Measurements from ENCODE around the gene TTC27.

Gene TTC27

DNA sequence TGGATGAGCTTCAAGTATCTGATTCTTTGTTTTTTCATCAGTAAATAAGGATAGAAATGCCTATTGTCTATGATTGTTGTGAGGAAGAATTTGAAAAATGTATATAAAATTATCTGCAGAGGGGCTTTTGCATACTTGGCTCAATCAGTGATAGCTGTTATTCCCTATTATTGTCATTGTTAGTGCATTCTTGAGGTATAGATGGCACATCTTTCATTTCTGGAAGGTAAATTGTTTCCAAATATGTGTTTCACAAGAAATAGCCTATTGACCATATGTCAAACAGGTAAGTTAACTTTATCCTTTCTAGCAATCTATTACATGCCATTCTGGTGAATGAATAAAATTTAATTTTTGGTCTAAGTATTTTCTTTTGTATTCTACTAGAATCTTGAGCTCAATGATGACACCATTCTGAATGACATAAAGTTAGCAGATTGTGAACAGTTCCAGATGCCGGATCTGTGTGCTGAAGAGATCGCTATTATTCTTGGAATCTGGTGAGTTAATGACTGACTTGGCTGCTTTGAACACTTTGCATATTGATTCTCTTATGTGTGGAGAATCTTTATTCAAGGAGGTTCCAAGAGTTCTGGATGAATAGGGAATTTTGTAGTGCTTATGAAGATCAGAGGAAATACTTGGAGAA, 44.2 kb downstream of the TTC27 start:
- no peak for DNase-seq

DNA sequence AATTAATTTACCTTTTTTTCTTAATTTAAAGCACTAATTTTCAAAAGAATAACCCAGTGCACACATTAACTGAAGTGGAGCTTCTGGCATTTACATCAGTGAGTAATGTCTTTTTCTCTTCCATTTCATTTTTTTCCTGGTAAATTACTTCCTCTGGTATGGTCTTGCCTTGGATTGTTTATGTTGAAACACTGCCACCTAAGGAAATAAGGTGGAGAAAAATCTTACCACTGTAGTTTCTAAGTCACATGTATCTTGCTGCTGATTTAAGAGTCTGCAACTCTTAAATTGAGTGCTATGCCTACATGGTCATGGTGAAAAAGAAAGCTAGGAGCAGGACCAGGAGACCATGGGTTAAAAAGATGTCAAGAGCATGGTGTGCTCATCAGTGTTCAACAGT, 51.0 kb downstream of the TTC27 start:
- DNase-seq = no peak

DNA sequence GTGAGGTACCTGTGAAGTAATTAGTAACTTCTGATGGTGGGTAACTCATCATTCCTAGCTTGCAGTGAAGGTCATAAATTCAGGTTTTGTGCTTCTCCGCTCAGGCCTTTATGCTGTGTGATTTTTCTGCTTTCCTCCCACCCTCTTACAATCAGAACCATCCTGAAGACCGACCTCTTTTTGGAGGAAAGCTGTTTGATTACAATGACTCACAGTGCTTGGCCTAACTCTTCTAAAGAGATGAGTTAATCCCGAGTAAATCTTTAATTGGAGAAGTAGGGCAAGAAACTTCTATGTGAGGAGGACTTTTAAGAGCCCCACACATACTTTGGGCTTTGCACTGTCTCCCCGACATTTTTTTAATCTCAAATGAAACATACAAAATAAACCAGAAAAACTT, 53.1 kb downstream of the TTC27 start:
- DNase-seq = no peak

DNA sequence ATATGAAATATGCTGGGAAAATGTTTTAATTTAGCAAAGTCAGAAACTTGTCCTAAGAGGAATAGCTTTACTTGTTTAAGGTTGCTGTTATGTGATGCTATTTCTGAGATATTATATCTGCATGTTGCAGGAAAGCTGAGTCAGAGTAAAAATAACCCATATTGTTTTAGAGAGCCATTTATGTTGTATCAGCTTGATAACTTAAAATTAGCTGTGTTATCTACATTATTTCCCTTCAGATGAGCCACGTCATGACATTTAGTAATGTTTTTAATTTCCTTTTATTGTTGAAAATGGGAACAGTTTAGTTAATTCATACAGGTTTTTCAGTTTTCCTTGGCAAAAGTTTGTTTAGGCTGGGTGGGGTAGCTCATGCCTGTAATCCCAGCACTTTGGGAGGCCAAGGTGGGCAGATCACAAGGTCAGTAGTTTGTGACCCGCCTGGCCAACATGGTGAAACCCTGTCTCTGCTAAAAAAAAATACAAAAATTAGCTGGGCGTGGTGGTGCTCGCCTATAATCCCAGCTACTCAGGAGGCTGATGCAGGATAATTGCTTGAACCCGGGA, 55.8 kb downstream of the TTC27 start:
- DNase-seq = no peak

DNA sequence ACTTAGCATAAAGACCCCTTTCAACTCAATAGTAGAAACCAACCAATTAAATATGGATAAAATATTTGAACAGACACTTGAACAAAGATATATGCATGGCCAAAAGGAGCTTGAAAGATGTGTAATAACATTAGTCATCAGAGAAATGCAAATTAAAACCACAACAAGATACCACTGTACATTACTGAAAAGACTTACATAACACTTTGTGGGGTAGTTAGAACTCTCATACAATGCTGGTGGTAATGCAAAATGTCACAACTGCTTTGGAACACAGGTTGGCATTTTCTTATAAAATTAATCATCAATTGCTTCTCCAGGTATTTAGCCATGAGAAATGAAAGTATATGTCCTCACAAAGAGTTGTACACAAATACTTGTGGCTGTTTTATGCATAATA, 60.7 kb downstream of the TTC27 start:
- no peak for DNase-seq

DNA sequence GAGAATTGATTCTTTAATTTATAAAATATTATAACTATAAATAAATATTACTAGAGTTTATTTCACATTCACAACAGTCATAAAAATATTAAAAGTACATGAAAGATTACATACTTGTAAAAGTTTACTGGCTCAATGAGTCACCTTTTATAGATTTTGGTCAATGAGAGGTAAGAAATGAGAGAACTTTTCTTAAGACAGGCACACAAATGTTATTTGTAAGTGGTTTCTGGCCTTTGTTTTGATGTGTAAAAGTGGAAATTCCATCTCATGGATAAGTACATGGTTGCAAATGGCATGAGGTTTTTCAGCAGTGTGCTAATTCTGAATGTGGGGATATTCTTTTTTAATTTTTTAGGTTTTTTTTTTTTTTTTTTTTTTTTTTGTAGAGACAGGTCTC, 63.8 kb downstream of the TTC27 start:
- DNase-seq = no peak

DNA sequence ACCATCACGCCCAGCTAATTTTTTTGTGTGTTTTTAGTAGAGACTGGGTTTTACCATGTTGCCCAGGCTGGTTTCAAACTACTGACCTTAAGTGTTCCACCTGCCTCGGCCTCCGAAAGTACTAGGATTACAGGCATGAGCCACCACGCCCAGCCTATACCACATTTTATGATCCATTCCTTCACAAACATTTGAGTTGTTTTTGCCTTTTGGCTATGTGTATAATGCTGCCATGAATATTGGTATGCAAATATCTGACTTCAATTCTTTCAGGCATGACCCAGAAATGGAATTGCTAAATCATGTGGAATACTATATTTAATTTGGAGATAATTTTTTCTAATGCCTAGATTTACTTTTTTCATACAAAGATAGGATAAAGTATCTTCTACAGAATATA, 68.6 kb downstream of the TTC27 start:
- no peak for DNase-seq

DNA sequence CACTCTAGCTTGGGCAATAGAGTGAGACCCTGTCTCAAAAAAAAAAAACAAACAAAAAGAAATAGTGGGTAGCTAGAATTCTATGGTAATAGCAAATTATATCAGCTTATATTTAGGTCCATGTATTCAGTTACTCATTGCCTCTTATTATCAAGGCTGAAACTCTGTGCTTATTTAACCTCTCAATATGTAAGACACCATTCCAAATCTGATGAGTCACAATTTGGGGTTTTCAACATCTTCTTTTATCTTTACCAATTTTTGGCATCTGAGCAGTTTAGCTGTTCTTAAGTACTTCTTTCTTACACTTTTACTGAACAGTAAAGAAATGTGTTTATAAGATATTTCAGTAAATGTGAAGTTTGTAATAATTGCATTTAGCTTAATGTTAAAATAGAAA, 69.3 kb downstream of the TTC27 start:
- no peak for DNase-seq

DNA sequence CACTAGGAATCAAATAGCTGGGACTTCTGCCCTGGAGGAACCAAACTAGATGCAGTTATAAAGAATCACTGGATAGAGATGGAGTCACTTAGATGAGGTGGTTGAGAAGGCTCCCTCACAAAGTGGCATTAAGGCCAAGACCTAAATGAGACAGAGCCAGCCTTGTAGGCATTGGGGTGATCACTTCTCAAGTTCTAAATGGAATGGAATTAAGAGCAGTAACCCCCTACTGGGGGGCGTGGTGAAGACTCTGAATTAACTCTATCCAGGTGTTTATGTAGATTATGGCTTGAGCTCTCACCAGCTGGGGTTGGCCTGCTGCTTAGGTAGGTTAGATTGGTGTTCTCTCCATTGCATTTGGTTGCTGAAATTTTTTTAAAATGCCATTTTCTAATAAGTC, 71.3 kb downstream of the TTC27 start:
- no peak for DNase-seq

DNA sequence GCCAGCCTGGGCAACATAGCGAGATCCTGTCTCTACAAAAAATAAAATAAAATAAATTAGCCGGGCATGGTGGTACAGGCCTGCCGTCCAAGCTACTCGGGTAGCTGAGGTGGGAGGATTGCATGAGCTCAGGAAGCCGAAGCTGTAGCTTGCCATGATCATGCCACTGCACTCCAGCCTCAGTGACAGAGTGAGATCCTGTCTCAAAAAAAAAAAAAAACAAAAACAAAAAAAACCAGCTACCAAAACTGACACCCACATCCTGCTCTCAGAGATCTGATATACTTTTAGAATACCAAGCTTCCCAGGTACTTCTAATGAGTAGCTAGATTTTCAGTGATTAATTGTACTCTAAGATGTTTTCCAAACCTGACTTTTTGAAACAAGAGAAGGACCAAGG, 74.0 kb downstream of the TTC27 start:
- no peak for DNase-seq

DNA sequence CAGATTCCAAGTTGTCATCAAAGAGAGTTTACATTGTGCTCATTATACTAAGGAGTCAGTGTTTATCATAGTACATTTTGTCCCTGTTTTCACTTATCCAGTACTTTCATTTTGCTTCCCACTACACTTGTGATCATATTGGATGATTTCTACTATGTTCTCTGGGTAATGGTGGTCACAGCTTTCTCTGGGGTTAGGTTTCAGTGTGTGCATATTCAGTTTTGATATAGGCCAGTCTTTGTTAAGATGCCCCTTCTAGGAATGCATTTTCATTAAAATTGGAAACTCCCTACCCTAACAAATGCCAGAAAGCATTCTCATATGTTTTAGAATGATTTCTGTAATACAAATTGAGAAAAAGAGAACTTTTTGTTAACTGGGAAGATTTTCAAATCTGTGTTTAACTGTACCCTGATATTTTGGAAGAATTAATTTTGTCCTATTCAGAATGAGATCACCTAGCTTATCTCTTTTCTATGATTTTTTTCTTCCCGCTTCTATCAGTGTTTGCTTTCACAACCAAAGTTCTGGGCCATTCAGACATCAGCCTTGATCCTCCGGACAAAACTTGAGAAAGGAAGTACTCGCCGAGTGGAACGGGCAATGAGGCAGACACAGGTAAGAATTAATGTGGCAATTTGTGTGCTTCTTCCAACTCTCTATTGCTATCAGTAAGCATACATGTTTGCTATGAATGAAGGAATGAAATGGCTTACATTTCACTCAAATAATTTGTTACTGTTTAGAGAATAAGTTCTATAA, 74.6 kb downstream of the TTC27 start:
- DNase-seq = no peak

DNA sequence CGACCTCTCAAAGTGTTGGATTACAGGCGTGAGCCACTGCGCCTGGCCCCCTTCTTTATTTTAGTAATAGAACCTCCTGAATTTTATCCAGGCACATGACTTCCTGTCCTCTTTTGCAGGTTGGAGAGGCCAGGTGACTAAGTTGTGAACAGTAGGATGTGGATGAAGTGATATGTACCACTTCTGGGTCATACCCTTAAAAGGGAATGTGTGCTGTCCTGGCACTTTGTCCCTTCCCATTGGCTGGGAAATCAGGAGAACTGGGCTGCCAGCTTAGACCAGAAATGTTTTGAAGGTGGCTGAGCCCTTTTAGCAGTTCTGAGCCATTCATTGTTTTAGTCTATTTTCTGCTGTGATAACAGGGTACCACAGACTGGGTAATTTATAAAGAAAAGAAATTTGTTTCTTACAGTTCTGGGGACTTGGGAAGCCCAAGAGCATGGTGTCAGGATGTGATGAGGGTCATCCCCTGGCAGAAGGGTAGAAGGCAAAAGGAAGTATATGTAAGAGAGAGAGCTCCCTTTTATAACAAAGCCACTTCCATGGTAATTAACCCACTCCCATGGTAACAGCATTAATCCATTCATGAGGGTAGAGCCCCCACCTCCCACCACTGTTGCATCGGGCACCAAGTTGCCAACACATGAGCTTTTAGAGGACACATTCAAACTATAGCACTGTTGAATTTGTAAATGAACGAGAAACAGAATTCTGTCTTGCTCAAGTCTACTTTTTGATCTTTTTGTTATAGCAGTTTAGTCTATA, 79.1 kb downstream of the TTC27 start:
- no peak for DNase-seq

DNA sequence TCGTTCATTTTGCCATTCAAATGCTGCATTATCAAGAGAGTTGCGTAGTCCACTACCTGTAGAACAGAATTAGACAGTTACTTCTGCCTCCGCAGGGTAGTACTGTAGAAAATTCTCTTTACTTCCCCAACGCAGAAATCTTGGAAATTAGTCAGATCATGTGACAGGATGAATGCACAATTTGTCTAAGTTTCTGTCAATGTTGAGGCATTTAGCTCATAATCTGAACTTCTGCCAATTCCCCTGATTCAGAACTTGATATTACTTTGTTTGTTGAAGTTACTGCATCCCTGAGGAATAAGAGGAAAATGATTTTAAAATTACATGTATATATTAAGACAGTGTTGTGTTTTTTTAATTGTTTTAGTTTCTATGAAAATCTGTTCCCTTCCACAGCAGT, 83.4 kb downstream of the TTC27 start:
- DNase-seq = no peak

DNA sequence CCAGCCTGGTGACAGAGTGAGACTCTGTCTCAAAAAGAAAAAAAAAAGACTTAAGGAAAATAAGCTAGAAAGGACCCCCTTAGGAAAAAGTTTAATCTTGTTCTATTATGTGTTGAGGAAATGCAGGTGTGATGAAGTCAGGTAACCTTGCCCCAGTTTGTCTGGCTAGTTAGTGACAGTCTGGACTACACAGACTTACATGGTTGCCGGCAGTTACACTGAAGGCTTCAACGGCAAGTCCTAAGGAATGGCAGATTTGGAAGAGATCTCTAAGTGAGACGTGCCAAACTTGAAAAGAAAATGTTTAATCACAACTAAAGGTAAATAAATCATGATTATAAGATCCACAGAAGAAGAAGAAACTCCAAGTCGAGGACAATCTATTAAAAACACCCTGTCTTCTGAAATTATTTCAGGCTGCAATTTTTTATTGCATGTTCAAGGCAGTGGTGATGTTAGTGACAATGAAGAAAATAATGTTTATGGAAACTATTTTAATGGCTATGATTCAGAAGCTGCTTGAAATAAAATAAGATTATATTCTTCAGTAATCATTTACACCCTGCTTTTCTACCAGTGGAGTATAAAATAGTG, 84.2 kb downstream of the TTC27 start:
- DNase-seq = no peak

DNA sequence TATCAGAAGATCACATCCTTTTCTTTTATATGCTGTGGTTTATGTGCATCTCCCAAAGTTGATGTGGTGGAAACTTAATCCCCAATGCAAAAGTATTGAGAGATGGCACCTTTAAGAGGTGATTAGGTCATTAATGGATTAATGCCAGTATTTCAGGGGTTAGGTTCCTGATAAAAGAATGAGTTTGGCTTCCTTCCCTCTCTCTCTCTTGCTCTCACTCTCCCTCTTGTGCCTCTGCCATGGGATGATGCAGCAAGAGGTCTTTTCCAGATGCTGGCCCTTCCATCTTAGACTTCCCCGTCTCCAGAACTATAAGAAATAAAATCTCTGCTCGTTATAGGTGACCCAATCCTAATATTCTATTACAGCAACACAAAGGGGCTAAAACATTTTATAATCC, 85.0 kb downstream of the TTC27 start:
- DNase-seq = no peak

DNA sequence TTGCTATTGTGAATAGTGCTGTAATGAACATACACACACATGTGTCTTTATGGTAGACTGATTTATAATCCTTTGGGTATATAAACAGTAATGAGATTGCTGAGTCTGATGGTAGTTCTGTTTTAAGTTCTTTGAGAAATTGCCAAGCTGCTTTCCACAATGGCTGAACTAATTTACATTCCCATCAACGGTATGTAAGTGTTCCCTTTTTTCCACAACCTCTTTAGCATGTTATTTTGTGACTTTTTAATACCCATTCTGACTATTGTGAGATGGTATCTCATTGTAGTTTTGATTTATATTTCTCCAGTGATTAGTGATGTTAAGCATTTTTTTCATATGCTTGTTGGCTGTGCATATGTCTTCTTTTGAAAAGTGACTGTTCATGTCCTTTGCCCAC, 86.7 kb downstream of the TTC27 start:
- DNase-seq = no peak

DNA sequence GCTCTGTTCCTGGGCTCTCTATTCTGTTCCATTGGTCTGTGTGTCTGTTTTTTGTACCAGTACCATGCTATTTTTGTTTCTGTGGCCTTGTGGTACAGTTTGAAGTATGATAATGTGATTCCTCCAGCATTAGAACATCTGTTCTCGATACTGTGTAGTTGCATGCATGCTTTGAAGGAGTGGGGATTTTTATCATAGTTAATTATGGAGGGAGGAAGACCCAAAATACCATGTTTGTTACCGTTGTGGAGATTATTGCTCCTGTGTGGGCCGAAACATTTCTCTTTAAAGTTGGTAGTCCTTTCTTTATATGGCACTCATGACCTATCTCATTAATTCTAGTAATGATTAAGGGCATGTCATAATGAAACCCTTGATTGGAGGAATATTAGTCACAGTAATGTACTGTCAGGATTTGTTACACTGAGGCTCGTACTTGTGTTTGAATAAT, 87.6 kb downstream of the TTC27 start:
- DNase-seq = no peak

DNA sequence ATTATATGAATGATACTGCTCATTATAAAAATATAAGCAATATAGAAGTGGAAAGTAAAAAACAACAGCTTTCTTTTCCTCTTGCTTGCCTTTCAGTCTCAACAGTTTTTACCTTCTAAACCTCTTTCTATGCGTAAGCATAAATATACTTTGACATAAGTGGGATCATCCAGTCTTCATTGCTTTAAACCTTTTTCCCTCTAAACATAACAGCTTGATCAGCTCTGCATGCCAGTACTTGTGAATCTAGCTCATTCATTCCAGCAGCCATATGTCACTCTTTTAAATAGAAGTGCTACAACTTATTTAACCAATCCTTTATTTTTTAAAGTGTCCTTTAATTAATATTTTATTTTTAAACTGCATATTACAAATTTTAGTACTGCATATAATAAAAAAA, 88.1 kb downstream of the TTC27 start:
- no peak for DNase-seq

DNA sequence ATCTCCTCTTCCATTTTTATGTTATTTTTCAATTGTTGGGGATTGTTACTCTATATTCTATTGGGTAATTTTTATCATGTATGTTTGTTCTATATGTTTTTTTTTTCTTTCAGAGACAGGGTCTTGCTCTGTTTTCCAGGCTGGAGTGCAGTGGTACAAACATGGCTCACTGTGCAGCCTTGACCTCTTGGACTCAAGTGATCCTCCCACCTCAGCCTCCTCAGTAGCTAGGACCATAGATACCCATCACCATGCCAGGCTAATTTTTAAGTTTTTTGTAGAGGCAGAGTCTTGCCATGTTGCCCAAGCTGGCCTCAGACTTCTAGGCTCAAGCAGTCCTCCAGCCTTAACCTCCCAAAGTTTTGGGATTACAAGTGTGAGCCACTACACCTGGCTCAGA, 88.7 kb downstream of the TTC27 start:
- DNase-seq = no peak

DNA sequence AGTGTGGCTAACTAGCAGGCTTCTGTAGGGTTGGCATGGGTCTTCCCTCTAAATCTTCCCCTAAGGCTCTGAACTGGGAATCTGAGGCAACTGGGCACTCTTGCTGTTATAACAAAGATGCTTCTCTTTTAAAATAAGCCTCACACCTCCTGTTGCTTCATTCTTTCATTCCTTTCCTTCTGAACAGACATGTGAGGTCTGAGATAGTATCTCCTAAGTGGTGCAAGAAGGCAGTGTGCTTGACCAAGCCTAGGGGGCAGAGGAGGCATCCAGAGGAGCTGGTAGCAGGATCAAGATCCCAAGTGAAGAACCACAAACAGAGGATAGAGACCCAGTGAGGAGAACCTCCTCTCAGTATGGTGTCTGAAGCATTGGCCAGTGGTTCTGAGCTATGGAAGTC, 90.9 kb downstream of the TTC27 start:
- DNase-seq = no peak

DNA sequence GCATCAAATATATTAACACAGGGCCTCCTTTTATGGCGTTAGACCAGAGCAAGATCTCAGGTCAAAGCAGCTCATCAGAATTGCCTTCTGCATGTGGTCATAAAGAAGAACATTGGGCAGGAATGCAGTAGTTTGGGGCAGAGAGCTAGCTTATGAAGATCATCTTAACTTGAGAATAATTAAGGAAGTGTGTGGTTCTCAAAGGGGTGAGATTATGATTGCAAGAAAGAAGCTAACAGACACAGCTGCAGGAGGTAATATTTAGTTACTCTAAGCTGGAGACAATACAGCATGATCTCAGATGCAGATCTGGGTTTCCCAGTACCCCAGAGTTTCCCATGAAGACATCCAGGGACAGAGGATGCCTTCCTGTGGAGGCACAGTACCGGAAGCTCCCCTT, 91.6 kb downstream of the TTC27 start:
- DNase-seq = no peak

DNA sequence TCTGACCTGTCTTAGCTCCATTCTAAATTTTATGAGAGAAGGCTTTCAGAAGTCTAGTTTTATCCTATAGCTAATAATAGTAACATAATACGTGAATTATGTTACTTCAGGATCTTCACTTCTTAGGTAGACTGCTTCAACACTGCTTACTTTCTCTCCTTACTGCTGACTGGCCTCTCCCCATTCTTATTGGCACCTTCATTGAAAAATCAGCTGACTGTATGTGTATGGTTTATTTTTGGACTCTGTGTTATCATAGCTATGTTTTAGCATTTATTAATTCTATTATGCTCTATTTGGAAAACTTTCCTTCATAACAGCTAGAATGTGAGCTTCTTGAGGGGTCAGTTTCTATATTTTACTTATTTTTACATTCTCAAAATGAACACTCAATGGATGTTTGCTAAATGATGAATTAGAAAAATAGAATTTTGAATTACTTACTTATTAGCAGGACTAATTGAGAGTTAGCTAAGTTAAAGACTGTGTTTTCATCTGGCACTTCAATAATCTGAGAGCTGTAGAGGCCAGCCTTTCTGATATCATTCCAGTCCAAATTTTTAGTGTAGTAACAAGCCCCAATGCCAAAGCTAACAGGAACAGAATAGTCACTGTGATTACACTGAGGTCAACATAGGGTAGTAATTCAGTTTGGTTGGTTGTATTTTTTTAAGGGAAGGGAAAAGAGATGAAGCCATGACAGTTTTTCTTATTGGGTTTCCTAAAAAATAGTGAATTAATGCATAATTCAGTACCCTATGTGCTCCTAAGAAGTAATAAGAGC, 92.3 kb downstream of the TTC27 start:
- DNase-seq = no peak

DNA sequence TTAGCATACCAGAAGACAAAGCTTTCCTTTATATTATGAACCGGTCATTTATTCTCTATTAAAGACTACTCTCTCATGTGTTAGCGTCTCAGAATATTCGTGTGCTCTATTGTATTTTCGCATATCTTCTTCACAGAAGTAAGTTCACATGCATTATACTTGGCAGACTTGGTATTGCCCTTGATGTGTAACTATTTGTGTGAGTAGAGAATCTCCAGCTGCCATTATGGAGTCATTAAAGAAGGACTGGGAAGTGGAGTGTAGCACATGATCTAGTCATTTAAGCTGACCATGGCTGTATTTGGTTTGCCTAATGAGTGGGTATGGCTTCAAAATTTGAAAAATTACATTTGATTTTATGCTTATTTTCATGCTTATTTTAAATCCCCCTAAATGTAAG, 92.9 kb downstream of the TTC27 start:
- DNase-seq = no peak
